Hindlimb muscle (tissue), 1 donor: ENCODE results near the gene SAMD10. TPM values are rescaled to one million over a fixed set of nuclear protein-coding genes. Genes with fewer than 3 reads are reported as not detected.
"Not testable (repeated sequence)": the region's sequence is repeated elsewhere in the genome, so short reads cannot be mapped to it uniquely, and the experiment has no call there.

ENCODE experiments used
- DNase-seq: peaks from one replicate; pipeline ENCODE4 v3.0.0-alpha.2; 2013
- polyA plus RNA-seq: library from polyadenylated mRNA; unstranded; fragments of 120-200 nt; gene quantifications from one replicate; pipeline ENCODE4 v1.2.1, GENCODE V29; 2013; ENCODE audit not compliant: insufficient read length

Gene SAMD10
- polyA plus RNA-seq, 1 donor: 4.4 TPM

GRCh38 chr20:63940472-63941266 is 38.8 kb downstream of the SAMD10 start:
- DNase-seq: no peak

GRCh38 chr20:63940071-63940471 is 39.4 kb downstream of the SAMD10 start:
- DNase-seq: no peak

GRCh38 chr20:63939061-63939935 is 40.1 kb downstream of the SAMD10 start:
- no peak for DNase-seq

GRCh38 chr20:63937596-63937995 is 41.8 kb downstream of the SAMD10 start:
- DNase-seq: no peak

GRCh38 chr20:63935447-63935846 is 44.0 kb downstream of the SAMD10 start:
- no peak for DNase-seq

- no peak for DNase-seq
Observed at GRCh38 chr20:63934271-63935068, 45.0 kb downstream of the SAMD10 start.

GRCh38 chr20:63933646-63934045 is 45.8 kb downstream of the SAMD10 start:
- no peak for DNase-seq

- no peak for DNase-seq
Observed at GRCh38 chr20:63932606-63933160, 46.8 kb downstream of the SAMD10 start.

- DNase-seq: no peak
Observed at GRCh38 chr20:63931735-63932134, 47.7 kb downstream of the SAMD10 start.

GRCh38 chr20:63930971-63931553 is 48.4 kb downstream of the SAMD10 start:
- DNase-seq: no peak

- DNase-seq: not testable (repeated sequence)
Observed at GRCh38 chr20:63929473-63929883, 50.0 kb downstream of the SAMD10 start.

GRCh38 chr20:63929071-63929470 is 50.4 kb downstream of the SAMD10 start:
- no peak for DNase-seq

GRCh38 chr20:63926298-63926697 is 53.1 kb downstream of the SAMD10 start:
- no peak for DNase-seq

- no peak for DNase-seq
Observed at GRCh38 chr20:63924241-63924640, 55.2 kb downstream of the SAMD10 start.

Other genes with a start within 250 kb of the SAMD10 start
- 6.2 TPM for gene LIME1, start 243.0 kb downstream of the SAMD10 start, polyA plus RNA-seq
- gene SLC2A4RG, start 239.9 kb downstream of the SAMD10 start, polyA plus RNA-seq: 189 TPM
- 24.7 TPM for gene ZBTB46, start 148.4 kb downstream of the SAMD10 start, polyA plus RNA-seq
- gene ABHD16B, start 118.1 kb downstream of the SAMD10 start, polyA plus RNA-seq: not detected
- gene TPD52L2, start 114.4 kb downstream of the SAMD10 start, polyA plus RNA-seq: 87.2 TPM
- 33.3 TPM for gene DNAJC5, start 84.5 kb downstream of the SAMD10 start, polyA plus RNA-seq
- 54.9 TPM for gene UCKL1, start 23.2 kb downstream of the SAMD10 start, polyA plus RNA-seq
- 29.8 TPM for gene ZNF512B, start 9.7 kb downstream of the SAMD10 start, polyA plus RNA-seq
- gene PRPF6, start 1.5 kb upstream of the SAMD10 start, polyA plus RNA-seq: 63.6 TPM
- 1.0 TPM for gene C20orf204, start 56.5 kb upstream of the SAMD10 start, polyA plus RNA-seq
- 19.6 TPM for gene SOX18, start 70.0 kb upstream of the SAMD10 start, polyA plus RNA-seq
- 49.9 TPM for gene TCEA2, start 83.6 kb upstream of the SAMD10 start, polyA plus RNA-seq
- gene RGS19, start 99.9 kb upstream of the SAMD10 start, polyA plus RNA-seq: 6.9 TPM
- gene OPRL1, start 100.4 kb upstream of the SAMD10 start, polyA plus RNA-seq: 1.1 TPM
- gene LKAAEAR1, start 104.8 kb upstream of the SAMD10 start, polyA plus RNA-seq: not detected
- gene NPBWR2, start 127.9 kb upstream of the SAMD10 start, polyA plus RNA-seq: not detected
- 0.05 TPM for gene MYT1, start 184.8 kb upstream of the SAMD10 start, polyA plus RNA-seq